ACHN (cell line): Measurements from ENCODE around the gene MYOM3.

ENCODE experiments used
- DNase-seq: peaks from one replicate; pipeline ENCODE4 v3.0.0-alpha.2; 2015
- in situ Hi-C: cut with HindIII; loops from 2 replicates; pipeline ENCODE4 v1.10.0; 2017; ENCODE audit warnings: low sequenced_read_pairs, low pct_ligation_motif_present, low pct_unique_long_range_greater_than_20kb

Gene MYOM3

GRCh38 chr1:24111996-24112779, at the start of gene MYOM3:
TSS of gene MYOM3 (minus strand) at chr1:24112135. CDS start at chr1:24108636, 3,499 bp downstream.
- in situ Hi-C loops, result no loop called here
- DNase-seq, result peak; percentile 67

- no peak for DNase-seq
- in situ Hi-C loops, result no loop called here
Observed at GRCh38 chr1:24161270-24161669, 49.3 kb upstream of the MYOM3 start.

GRCh38 chr1:24159366-24159765, 47.4 kb upstream of the MYOM3 start:
- DNase-seq, result no peak
- in situ Hi-C loops, result no loop called here

- in situ Hi-C loops, result no loop called here
- peak; percentile 10 for DNase-seq
Observed at GRCh38 chr1:24157918-24158481, 46.1 kb upstream of the MYOM3 start.

GRCh38 chr1:24156542-24157260, 44.8 kb upstream of the MYOM3 start:
- no peak for DNase-seq
- in situ Hi-C loops, result no loop called here

GRCh38 chr1:24155011-24155782, 43.3 kb upstream of the MYOM3 start:
- in situ Hi-C loops, result no loop called here
- DNase-seq, result peak; percentile 18

- in situ Hi-C loops, result no loop called here
- DNase-seq, result no peak
Observed at GRCh38 chr1:24154215-24154614, 42.3 kb upstream of the MYOM3 start.

GRCh38 chr1:24152631-24153494, 40.9 kb upstream of the MYOM3 start:
- no peak for DNase-seq
- in situ Hi-C loops, result no loop called here

- DNase-seq, result no peak
Observed at GRCh38 chr1:24151175-24151533, 39.2 kb upstream of the MYOM3 start.

GRCh38 chr1:24150234-24151174, 38.6 kb upstream of the MYOM3 start:
- peak; percentile 80 for DNase-seq
- in situ Hi-C loops, result no loop called here

More at GRCh38 chr1:24151175-24151533, 39.2 kb upstream of the MYOM3 start:
- in situ Hi-C loops, result no loop called here

- in situ Hi-C loops, result no loop called here
- peak; percentile 57 for DNase-seq
Observed at GRCh38 chr1:24149866-24150233, 37.9 kb upstream of the MYOM3 start.

- in situ Hi-C loops, result no loop called here
Observed at GRCh38 chr1:24147816-24148215, 35.9 kb upstream of the MYOM3 start.

GRCh38 chr1:24147194-24147593, 35.3 kb upstream of the MYOM3 start:
- in situ Hi-C loops, result no loop called here
- no peak for DNase-seq

More at GRCh38 chr1:24147816-24148215, 35.9 kb upstream of the MYOM3 start:
- no peak for DNase-seq

GRCh38 chr1:24142546-24143534, 30.9 kb upstream of the MYOM3 start, which contains the start of gene IL22RA1:
TSS of gene IL22RA1 (minus strand) at chr1:24143140. CDS start at chr1:24143082, 58 bp downstream.
- in situ Hi-C loops, result no loop called here
- DNase-seq, result peak; percentile 35

GRCh38 chr1:24141311-24141997, 29.5 kb upstream of the MYOM3 start:
- DNase-seq, result no peak
- in situ Hi-C loops, result no loop called here
